GM21367 (cell line): ENCODE data around the gene MDFIC.
"Not testable (repeated sequence)": the region's sequence is repeated elsewhere in the genome, so short reads cannot be mapped to it uniquely, and the experiment has no call there.

ENCODE experiments used
- ATAC-seq: cut with Tn5 transposase; IDR thresholded peaks from one replicate; pipeline ENCODE4 v1.9.1; 2021; ENCODE audit not compliant: unreplicated experiment

MDFIC gene

GRCh38 chr7:114922026-114922651 lies at the start of gene MDFIC:
Gene MDFIC, plus strand, starts transcription at chr7:114922094. Its CDS starts 940 bp downstream, at chr7:114923034.
- ATAC-seq: peak; percentile 27

- ATAC-seq: no peak
Measured at GRCh38 chr7:114874170-114874569, 47.7 kb upstream of the MDFIC start.

- ATAC-seq: no peak
Measured at GRCh38 chr7:114875186-114875585, 46.7 kb upstream of the MDFIC start.

- ATAC-seq: no peak
Measured at GRCh38 chr7:114879554-114879953, 42.3 kb upstream of the MDFIC start.

GRCh38 chr7:114885836-114886235 lies 36.1 kb upstream of the MDFIC start:
- ATAC-seq: no peak

GRCh38 chr7:114886241-114886640 lies 35.7 kb upstream of the MDFIC start:
- peak; percentile 56 for ATAC-seq

GRCh38 chr7:114889116-114889515 lies 32.8 kb upstream of the MDFIC start:
- not testable (repeated sequence) for ATAC-seq

GRCh38 chr7:114889646-114890285 lies 32.1 kb upstream of the MDFIC start:
- no peak for ATAC-seq

- ATAC-seq: no peak
Measured at GRCh38 chr7:114890561-114890960, 31.3 kb upstream of the MDFIC start.

GRCh38 chr7:114900127-114900526 lies 21.8 kb upstream of the MDFIC start:
- ATAC-seq: no peak

GRCh38 chr7:114901771-114902170 lies 20.1 kb upstream of the MDFIC start:
- ATAC-seq: no peak

GRCh38 chr7:114903131-114903530 lies 18.8 kb upstream of the MDFIC start:
- ATAC-seq: no peak

- no peak for ATAC-seq
Measured at GRCh38 chr7:114910787-114911186, 11.1 kb upstream of the MDFIC start.

- ATAC-seq: no peak
Measured at GRCh38 chr7:114911411-114911810, 10.5 kb upstream of the MDFIC start.

- ATAC-seq: peak; percentile 90
Measured at GRCh38 chr7:114916261-114916892, 5.5 kb upstream of the MDFIC start.

- no peak for ATAC-seq
Measured at GRCh38 chr7:114917211-114917839, 4.6 kb upstream of the MDFIC start.

GRCh38 chr7:114919587-114919986 lies 2.3 kb upstream of the MDFIC start:
- no peak for ATAC-seq

GRCh38 chr7:114921631-114922025 lies 266 bp upstream of the MDFIC start:
- no peak for ATAC-seq

- peak; percentile 17 for ATAC-seq
Measured at GRCh38 chr7:114922652-114923402, 933 bp downstream of the MDFIC start.

GRCh38 chr7:114923403-114923713 lies 1.5 kb downstream of the MDFIC start:
- ATAC-seq: no peak

- ATAC-seq: no peak
Measured at GRCh38 chr7:114924038-114924712, 2.3 kb downstream of the MDFIC start.
